ENCODE measurements around the gene KIRREL3.

KIRREL3 gene

DNA sequence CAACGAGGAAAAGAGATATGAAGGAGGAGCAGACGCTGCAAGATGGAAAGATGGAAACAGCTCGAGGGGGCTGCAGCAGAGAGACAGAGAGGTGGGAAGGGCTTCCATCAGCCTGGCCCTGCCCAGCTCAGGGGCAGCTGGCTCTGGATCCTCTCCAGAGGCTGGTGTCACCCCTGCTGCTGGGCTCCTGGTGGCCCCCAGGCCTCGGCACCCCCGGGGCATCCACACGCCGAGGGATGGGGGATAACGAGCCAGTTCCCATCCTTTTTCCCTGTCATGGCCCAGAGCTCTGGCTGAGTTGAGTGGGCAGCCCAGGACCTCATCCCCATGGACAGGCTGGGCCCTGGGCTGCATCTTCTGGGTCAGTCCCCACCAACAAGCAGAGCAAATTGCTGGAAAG lies 542.8 kb downstream of the KIRREL3 start:
- TF ChIP-seq, protein P1, sequence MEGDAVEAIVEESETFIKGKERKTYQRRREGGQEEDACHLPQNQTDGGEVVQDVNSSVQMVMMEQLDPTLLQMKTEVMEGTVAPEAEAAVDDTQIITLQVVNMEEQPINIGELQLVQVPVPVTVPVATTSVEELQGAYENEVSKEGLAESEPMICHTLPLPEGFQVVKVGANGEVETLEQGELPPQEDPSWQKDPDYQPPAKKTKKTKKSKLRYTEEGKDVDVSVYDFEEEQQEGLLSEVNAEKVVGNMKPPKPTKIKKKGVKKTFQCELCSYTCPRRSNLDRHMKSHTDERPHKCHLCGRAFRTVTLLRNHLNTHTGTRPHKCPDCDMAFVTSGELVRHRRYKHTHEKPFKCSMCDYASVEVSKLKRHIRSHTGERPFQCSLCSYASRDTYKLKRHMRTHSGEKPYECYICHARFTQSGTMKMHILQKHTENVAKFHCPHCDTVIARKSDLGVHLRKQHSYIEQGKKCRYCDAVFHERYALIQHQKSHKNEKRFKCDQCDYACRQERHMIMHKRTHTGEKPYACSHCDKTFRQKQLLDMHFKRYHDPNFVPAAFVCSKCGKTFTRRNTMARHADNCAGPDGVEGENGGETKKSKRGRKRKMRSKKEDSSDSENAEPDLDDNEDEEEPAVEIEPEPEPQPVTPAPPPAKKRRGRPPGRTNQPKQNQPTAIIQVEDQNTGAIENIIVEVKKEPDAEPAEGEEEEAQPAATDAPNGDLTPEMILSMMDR (conservative IDR thresholded peaks at IDR 0.05; ENCODE audit: low read depth, low read length), result no peak
- H3K27me3 ChIP-seq (ENCODE audit: insufficient read depth, low read depth), result no peaks in the 10 kb centered on the region
- H3K9ac ChIP-seq, result no peak overlapping the region
- no peaks in the 10 kb centered on the region for H3K36me3 ChIP-seq (ENCODE audit: insufficient read depth)
- H4K20me1 ChIP-seq (ENCODE audit: insufficient read depth), result no peaks in the 10 kb centered on the region
- no peak overlapping the region for H3K4me3 ChIP-seq (IDR thresholded peaks at IDR 0.05; ENCODE audit: insufficient read depth, low read depth, low read length)
- H2AFZ ChIP-seq (ENCODE audit: low read depth), result no peak overlapping the region
- H3K27ac ChIP-seq, result no peak overlapping the region
- no peaks in the 10 kb centered on the region for H3K79me2 ChIP-seq (ENCODE audit: insufficient read depth, low read depth)
- no peaks in the 10 kb centered on the region for H3K4me1 ChIP-seq (ENCODE audit: low read depth, poor library complexity, severe bottlenecking)
- H3K4me2 ChIP-seq, result no peak overlapping the region

DNA sequence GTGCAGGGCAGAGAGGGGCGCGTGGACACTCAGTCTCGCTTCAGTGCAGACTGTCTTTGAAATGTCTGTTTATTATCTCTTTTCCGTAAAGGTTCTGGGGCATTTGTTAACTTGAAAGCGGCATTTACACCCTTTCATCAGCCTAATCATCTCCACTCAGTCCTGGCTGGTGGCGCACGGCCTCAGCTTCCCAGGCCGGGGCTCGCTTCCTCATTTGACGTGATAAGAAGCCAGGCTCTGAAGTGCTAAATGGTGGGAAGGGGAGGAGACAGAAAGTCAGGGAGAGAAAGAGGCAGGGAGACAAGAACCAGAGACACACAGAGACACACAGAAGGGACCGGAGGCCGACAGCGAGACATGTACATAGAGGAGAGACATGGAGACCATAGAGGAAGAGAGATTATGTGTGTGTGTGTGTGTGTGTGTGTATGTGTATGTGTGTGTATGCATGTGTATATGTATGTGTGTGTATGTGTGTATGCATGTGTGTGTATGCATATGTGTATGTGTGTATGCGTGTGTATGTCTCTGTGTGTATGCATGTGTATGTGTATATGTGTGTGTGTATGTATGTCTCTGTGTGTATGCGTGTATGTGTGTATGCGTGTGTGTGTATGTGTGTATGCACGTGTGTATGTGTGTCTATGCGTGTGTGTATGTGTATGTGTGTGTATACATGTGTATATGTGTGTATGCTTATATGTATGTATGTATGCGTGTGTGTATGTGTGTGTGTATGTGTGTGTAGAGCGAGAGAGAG lies 543.6 kb downstream of the KIRREL3 start:
- H3K4me2 ChIP-seq, result no peak overlapping the region
- no peak overlapping the region for H3K9ac ChIP-seq
- no peaks in the 10 kb centered on the region for H3K4me1 ChIP-seq (ENCODE audit: low read depth, poor library complexity, severe bottlenecking)
- no peak overlapping the region for H2AFZ ChIP-seq (ENCODE audit: low read depth)
- H3K27ac ChIP-seq, result no peak overlapping the region
- TF ChIP-seq, protein P1 (conservative IDR thresholded peaks at IDR 0.05; ENCODE audit: low read depth, low read length), result no peak
- H4K20me1 ChIP-seq (ENCODE audit: insufficient read depth), result no peaks in the 10 kb centered on the region
- H3K27me3 ChIP-seq (ENCODE audit: insufficient read depth, low read depth), result no peaks in the 10 kb centered on the region
- no peak overlapping the region for H3K4me3 ChIP-seq (IDR thresholded peaks at IDR 0.05; ENCODE audit: insufficient read depth, low read depth, low read length)
- H3K36me3 ChIP-seq (ENCODE audit: insufficient read depth), result no peaks in the 10 kb centered on the region
- H3K79me2 ChIP-seq (ENCODE audit: insufficient read depth, low read depth), result no peaks in the 10 kb centered on the region

GRCh38 chr11:126456089-126456488 lies 544.5 kb downstream of the KIRREL3 start:
- H3K9ac ChIP-seq, result no peak overlapping the region
- no peaks in the 10 kb centered on the region for H3K36me3 ChIP-seq (ENCODE audit: insufficient read depth)

GRCh38 chr11:126452241-126453101 lies 548.1 kb downstream of the KIRREL3 start:
- H4K20me1 ChIP-seq (ENCODE audit: insufficient read depth), result no peaks in the 10 kb centered on the region
- H3K36me3 ChIP-seq (ENCODE audit: insufficient read depth), result no peaks in the 10 kb centered on the region
- TF ChIP-seq, protein P1 (conservative IDR thresholded peaks at IDR 0.05; ENCODE audit: low read depth, low read length), result no peak
- no peaks in the 10 kb centered on the region for H3K4me1 ChIP-seq (ENCODE audit: low read depth, poor library complexity, severe bottlenecking)
- no peak overlapping the region for H3K4me3 ChIP-seq (IDR thresholded peaks at IDR 0.05; ENCODE audit: insufficient read depth, low read depth, low read length)
- no peak overlapping the region for H2AFZ ChIP-seq (ENCODE audit: low read depth)
- no peaks in the 10 kb centered on the region for H3K27me3 ChIP-seq (ENCODE audit: insufficient read depth, low read depth)
- no peak overlapping the region for H3K27ac ChIP-seq
- H3K4me2 ChIP-seq, result no peak overlapping the region
- no peak overlapping the region for H3K9ac ChIP-seq
- no peaks in the 10 kb centered on the region for H3K79me2 ChIP-seq (ENCODE audit: insufficient read depth, low read depth)

More at GRCh38 chr11:126456089-126456488, 544.5 kb downstream of the KIRREL3 start:
- H3K27me3 ChIP-seq (ENCODE audit: insufficient read depth, low read depth), result no peaks in the 10 kb centered on the region
- H4K20me1 ChIP-seq (ENCODE audit: insufficient read depth), result no peaks in the 10 kb centered on the region
- H3K4me3 ChIP-seq (IDR thresholded peaks at IDR 0.05; ENCODE audit: insufficient read depth, low read depth, low read length), result no peak overlapping the region
- no peaks in the 10 kb centered on the region for H3K4me1 ChIP-seq (ENCODE audit: low read depth, poor library complexity, severe bottlenecking)
- no peak overlapping the region for H2AFZ ChIP-seq (ENCODE audit: low read depth)
- no peak overlapping the region for H3K4me2 ChIP-seq
- no peaks in the 10 kb centered on the region for H3K79me2 ChIP-seq (ENCODE audit: insufficient read depth, low read depth)
- TF ChIP-seq, protein P1 (conservative IDR thresholded peaks at IDR 0.05; ENCODE audit: low read depth, low read length), result no peak
- H3K27ac ChIP-seq, result no peak overlapping the region
